OCI-LY7 (cell line): Measurements from ENCODE around the gene CD248. TPM values are rescaled to one million over a fixed set of nuclear protein-coding genes. Genes with fewer than 3 reads are reported as not detected.

Experiments
- BruUV-seq: library from RNA; stranded (reverse); fragments of 400-500 nt; replicated peaks from 2 replicates; lab custom pipeline; 2021; lab: Mats Ljungman, UMichigan
- CTCF ChIA-PET: fragments of 300-600 bp; sonication (Branson Sonifier 250); formaldehyde crosslinking; loops from one replicate; lab custom pipeline; 2022; ENCODE audit warnings: antibody characterized with exemption; ENCODE audit not compliant: unreplicated experiment; lab: Charles Lee
- POLR2A ChIA-PET: fragments of 300-600 bp; sonication (Branson Sonifier 250); formaldehyde crosslinking; loops from one replicate; lab custom pipeline; 2022; ENCODE audit warnings: antibody characterized with exemption; lab: Charles Lee
- DNase-seq: peaks from one replicate; pipeline ENCODE4 v3.0.0-alpha.2; 2015; ENCODE audit warnings: low spot score
- H2AFZ ChIP-seq: fragments of 200-600 bp; sonication (generic), shearing (Covaris generic); 2 replicates; pipeline ENCODE4 v1.6.1; 2014; ENCODE audit warnings: mild to moderate bottlenecking, antibody characterized with exemption, low read length, moderate library complexity
- H3K27ac ChIP-seq: fragments of 200-600 bp; sonication (generic); 2 replicates; pipeline ENCODE4 v1.5.1; 2014; ENCODE audit warnings: mixed run types, low read depth, mild to moderate bottlenecking, moderate library complexity, low read length, inconsistent platforms; ENCODE audit not compliant: poor library complexity, severe bottlenecking
- H3K36me3 ChIP-seq: fragments of 200-600 bp; sonication (generic); 2 replicates; pipeline ENCODE4 v1.6.1; 2014; ENCODE audit warnings: mild to moderate bottlenecking, antibody characterized with exemption, low read length, moderate library complexity, mixed read lengths; ENCODE audit not compliant: insufficient read depth
- H3K4me1 ChIP-seq: fragments of 200-600 bp; sonication (generic); 2 replicates; pipeline ENCODE4 v1.5.1; 2014; ENCODE audit warnings: mild to moderate bottlenecking, low read length; ENCODE audit not compliant: insufficient read depth, poor library complexity, severe bottlenecking
- H3K4me2 ChIP-seq: fragments of 200-600 bp; sonication (generic); 2 replicates; pipeline ENCODE4 v1.6.1; 2014; ENCODE audit warnings: mild to moderate bottlenecking, low read length
- H3K4me3 ChIP-seq: fragments of 200-600 bp; sonication (generic); 2 replicates; pipeline ENCODE4 v1.5.1; 2014; ENCODE audit warnings: mild to moderate bottlenecking, low read depth, low read length; ENCODE audit not compliant: poor library complexity, severe bottlenecking
- H3K79me2 ChIP-seq: fragments of 200-600 bp; sonication (generic); 2 replicates; pipeline ENCODE4 v1.6.1; 2016; ENCODE audit warnings: low read depth, mild to moderate bottlenecking, low read length, moderate library complexity, mixed read lengths; ENCODE audit not compliant: insufficient read depth
- H3K9me2 ChIP-seq: fragments of 200-600 bp; sonication (generic); 2 replicates; pipeline ENCODE4 v1.6.1; 2016; ENCODE audit warnings: mild to moderate bottlenecking, low read length, mixed read lengths; ENCODE audit not compliant: insufficient read depth
- H3K9me3 ChIP-seq: fragments of 200-600 bp; sonication (generic); 2 replicates; pipeline ENCODE4 v1.6.1; 2014; ENCODE audit warnings: mild to moderate bottlenecking, mixed run types, low read length, mixed read lengths
- H4K20me1 ChIP-seq: fragments of 200-600 bp; sonication (generic); 2 replicates; pipeline ENCODE4 v1.6.1; 2014; ENCODE audit warnings: mild to moderate bottlenecking, antibody characterized with exemption, low read length, moderate library complexity, mixed read lengths; ENCODE audit not compliant: insufficient read depth
- CTCF ChIP-seq: fragments of 200-600 bp; sonication (generic); conservative IDR thresholded peaks from 2 replicates; pipeline ENCODE4 v1.5.1; 2014; ENCODE audit warnings: mild to moderate bottlenecking, antibody characterized with exemption, low read length, moderate library complexity, mixed read lengths
- EZH2phosphoT487 ChIP-seq: fragments of 200-600 bp; sonication (generic); IDR thresholded peaks from 2 replicates; pipeline ENCODE4 v1.6.1; 2018; ENCODE audit warnings: low read depth, borderline replicate concordance, mild to moderate bottlenecking, mixed run types, antibody characterized with exemption, low read length, moderate library complexity, mixed read lengths
- intact Hi-C: fragments of 100-400 bp; cut with micrococcal nuclease; formaldehyde crosslinking; loops from one replicate; pipeline ENCODE4 v1.10.0; 2022; ENCODE audit not compliant: unreplicated experiment
- total RNA-seq, 2 experiments: library from RNA; depleted of rRNA in 1 of 2; stranded (reverse); fragments of >200 nt in 1 of 2; shearing (Covaris generic) in 1 of 2; gene quantifications; 2 replicates each; pipeline ENCODE4 v1.2.3, GENCODE V29; 2014 to 2022

Gene CD248
- total RNA-seq, 2 experiments from 2014 or later: 0.46 TPM; not detected in 1

- H3K4me2 ChIP-seq: peak overlapping the region; percentile 2; the same call in 1 of the 2 replicates
- H2AFZ ChIP-seq: no peak overlapping the region
- H3K9me2 ChIP-seq: no peaks in the 10 kb centered on the region
- intact Hi-C loops: no loop called here
- POLR2A ChIA-PET: no interaction called here
- H3K4me1 ChIP-seq: peaks cover 14% of the 10 kb centered on the region
- no peak for DNase-seq
- H3K79me2 ChIP-seq: no peaks in the 10 kb centered on the region
- TF ChIP-seq EZH2phosphoT487 (no peak), CTCF (no peak)
- no TSS peak for BruUV-seq
- CTCF ChIA-PET: interaction anchor here (0.6 to 1.4 kb wide), 2 partner anchors 23 to 24 kb away, joined by 3 to 4 read pairs; no protein-coding TSS in a partner anchor
- no peak overlapping the region for H3K27ac ChIP-seq
- H4K20me1 ChIP-seq: no peaks in the 10 kb centered on the region
- no peaks in the 10 kb centered on the region for H3K9me3 ChIP-seq
- no peak overlapping the region for H3K4me3 ChIP-seq
- H3K36me3 ChIP-seq: peaks cover 41% of the 10 kb centered on the region
Measured at GRCh38 chr11:66335531-66336233, 18.8 kb upstream of the CD248 start.

DNA sequence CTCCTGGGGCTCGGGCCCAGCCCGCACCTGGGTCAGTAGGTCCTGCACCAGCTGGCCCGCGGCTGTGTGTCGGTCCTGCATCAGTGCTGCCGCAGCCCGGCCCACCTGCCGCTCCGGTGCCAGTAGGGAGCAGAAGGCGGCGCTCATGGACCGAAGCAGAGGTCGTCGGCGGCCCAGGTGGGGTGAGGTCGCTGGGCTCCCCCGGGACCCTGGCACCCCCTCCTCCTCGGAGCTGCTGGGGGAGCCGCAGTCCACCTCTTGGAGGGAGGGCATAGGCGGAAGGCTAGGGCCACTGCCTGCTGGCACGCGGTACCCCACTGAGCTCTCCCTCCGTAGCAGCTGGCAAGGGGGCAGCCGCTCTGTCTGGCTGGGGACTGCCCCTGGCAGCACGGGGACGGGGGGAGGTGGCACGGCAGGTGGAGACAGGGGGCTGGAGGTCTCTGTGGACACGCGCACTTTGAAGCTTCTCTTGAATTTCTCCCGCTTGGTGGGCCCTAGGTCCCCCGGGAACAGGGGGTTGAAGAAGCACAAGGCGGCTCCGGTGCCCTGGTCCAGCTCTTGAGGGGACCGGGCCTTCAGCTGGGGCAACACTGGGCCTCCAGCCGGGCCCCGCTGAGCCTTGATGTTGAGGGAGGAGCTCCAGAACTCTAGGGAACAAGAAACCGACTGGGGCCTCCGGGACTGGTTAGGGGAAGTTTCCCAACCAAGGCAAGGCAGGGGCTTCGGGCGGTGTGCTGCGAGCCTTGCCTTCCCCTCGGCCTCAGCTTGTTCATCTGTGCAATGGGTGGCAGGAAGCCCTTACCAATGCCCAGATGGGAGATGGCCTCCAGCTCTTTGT lies 18.0 kb upstream of the CD248 start:
- no peaks in the 10 kb centered on the region for H3K9me3 ChIP-seq
- no TSS peak for BruUV-seq
- POLR2A ChIA-PET: no interaction called here
- CTCF ChIA-PET: interaction anchor here (1.4 kb wide), 1 partner anchor 24 kb away, joined by 4 read pairs; no protein-coding TSS in a partner anchor
- H3K27ac ChIP-seq: no peak overlapping the region
- intact Hi-C loops: no loop called here
- TF ChIP-seq EZH2phosphoT487 (no peak), CTCF (no peak)
- no peak for DNase-seq
- H3K4me1 ChIP-seq: peaks cover 14% of the 10 kb centered on the region
- no peaks in the 10 kb centered on the region for H4K20me1 ChIP-seq
- H3K36me3 ChIP-seq: peaks cover 32% of the 10 kb centered on the region
- no peak overlapping the region for H3K4me3 ChIP-seq
- H2AFZ ChIP-seq: no peak overlapping the region
- no peaks in the 10 kb centered on the region for H3K79me2 ChIP-seq
- H3K9me2 ChIP-seq: no peaks in the 10 kb centered on the region
- H3K4me2 ChIP-seq: no peak overlapping the region
